ENCODE data around the gene PHF10.

- TF ChIP-seq CTCF (conservative IDR thresholded peaks at IDR 0.05; ENCODE audit: low read depth, low read length) (no peak), EZH2 (IDR thresholded peaks at IDR 0.05; ENCODE audit: low read length, unreplicated experiment) (no peak)
Observed at GRCh38 chr6:169726963-169727362, 2.7 kb upstream of the PHF10 start.

All from PC-3 (cell line).